ENCODE results near the gene NPC1L1.
"Not testable (repeated sequence)": the region's sequence is repeated elsewhere in the genome, so short reads cannot be mapped to it uniquely, and the experiment has no call there.

NPC1L1 gene

GRCh38 chr7:44506592-44507288, 34.4 kb downstream of the NPC1L1 start:
- not testable (repeated sequence) for DNase-seq (ENCODE audit: low spot score)

DNA sequence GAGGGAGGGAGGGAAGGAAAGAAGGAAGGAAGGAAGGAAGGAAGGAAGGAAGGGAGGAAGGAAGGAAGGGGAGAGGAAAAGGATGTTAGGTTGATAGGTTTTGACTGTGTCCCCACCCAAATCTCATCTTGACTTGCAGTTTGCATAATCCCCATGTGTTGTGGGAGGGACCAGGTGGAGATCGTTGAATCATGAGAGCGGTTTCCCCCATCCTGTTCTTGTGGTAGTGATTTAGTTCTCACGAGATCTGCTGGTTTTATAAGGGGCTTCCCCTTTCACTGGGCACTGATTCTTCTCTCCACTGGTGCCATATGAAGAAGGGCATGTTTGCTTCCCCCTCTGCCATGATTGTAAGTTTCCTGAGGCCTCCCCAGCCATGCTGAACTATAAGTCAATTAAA, 35.5 kb downstream of the NPC1L1 start:
- DNase-seq (ENCODE audit: low spot score), result no peak

DNA sequence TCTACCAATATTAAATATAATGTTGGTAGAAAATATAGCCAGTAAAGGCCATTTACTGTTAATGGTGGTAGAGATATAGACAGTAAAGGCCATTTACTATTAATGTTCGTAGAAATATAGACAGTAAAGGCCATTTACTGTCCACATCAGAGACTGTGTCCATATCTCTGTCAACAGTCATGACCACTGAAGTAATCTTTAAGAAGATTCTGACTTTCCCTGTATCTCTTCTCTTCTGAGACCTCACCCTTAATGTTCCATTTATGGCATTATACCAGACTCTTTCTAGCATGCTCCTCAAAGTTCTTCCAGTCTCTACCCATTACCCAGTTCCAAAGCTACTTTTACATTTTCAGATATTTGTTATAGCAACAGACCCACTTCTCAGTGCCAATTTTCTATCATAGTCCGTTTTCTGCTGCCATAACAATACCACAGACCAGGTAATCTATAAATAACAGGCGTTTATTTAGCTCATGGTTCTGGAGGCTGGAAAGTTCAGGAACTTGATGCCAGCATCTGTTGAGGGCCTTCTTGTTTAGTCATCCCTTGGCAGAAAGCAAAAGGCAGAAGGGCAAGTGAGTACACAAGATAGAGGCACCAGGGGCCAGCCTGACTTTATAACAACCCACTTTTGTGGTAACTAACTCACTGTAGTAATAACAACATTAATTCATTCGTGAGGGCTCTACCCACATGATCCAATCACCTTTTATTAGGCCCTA, 42.7 kb downstream of the NPC1L1 start:
- DNase-seq (ENCODE audit: low spot score), result no peak

GRCh38 chr7:44497155-44498027, 43.7 kb downstream of the NPC1L1 start:
- DNase-seq (ENCODE audit: low spot score), result no peak

- DNase-seq (ENCODE audit: low spot score), result no peak
Observed at GRCh38 chr7:44496385-44496784, 44.7 kb downstream of the NPC1L1 start.

DNA sequence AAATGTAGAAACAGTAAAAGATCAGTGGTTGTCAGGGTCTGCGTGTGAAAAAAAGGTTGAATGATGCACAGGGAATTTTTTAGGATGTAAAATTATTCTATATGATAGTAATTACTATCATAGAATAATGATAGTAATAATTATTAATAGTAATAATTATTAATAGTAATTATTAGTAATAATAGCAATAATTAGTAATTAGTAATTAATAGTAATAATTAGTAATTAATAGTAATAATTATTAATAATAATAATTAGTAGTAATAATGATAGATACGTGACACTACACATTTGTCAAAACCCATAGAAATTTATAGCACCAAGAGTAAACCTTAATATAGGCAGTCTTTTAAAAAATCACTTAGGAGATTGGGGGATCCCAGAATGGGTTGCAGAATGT, 46.2 kb downstream of the NPC1L1 start:
- DNase-seq (ENCODE audit: low spot score), result no peak

DNA sequence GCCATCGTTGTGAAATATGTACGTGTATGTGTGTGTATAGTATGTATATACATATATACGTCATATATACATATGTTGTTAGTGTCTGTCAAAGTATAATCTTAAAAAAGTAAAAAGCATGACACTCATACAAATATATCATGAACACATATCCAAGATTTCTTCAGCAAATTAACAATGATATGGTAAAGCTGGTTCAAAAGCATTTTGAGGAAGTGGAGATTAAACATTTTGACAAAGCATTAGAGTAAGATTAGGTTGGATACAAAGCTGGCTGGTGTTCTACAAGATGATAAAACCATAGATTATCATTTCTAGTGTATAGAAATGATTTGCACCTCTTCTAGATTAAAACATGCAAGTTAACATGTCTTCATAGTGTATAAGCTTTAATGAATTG, 49.9 kb downstream of the NPC1L1 start:
- no peak for DNase-seq (ENCODE audit: low spot score)

GRCh38 chr7:44490351-44491200, 50.6 kb downstream of the NPC1L1 start, which contains the start of gene NUDCD3:
TSS of gene NUDCD3 (minus strand) at chr7:44490658. CDS start at chr7:44490600, 58 bp downstream.
- DNase-seq (ENCODE audit: low spot score), result peak; percentile 94

GRCh38 chr7:44489955-44490350, 51.2 kb downstream of the NPC1L1 start:
- peak; percentile 57 for DNase-seq (ENCODE audit: low spot score)

DNA sequence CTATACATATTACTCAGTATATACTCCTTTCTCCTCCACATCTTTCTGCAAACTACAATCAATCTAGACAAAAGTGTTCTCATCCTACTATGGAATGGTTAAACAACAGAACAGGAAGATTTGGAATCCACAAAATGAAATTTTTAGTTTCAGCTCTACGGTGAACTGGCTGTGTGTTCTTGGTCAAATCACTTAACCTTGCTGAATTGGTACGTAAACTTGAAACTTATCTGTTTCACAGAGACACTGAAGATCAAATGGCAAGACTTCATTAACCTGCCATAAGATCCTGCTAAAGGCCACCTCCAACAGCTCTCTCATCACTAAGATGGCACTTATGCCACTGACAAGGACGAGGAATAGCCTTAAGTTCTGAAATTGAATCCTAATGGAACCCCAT, 52.2 kb downstream of the NPC1L1 start:
- no peak for DNase-seq (ENCODE audit: low spot score)

DNA sequence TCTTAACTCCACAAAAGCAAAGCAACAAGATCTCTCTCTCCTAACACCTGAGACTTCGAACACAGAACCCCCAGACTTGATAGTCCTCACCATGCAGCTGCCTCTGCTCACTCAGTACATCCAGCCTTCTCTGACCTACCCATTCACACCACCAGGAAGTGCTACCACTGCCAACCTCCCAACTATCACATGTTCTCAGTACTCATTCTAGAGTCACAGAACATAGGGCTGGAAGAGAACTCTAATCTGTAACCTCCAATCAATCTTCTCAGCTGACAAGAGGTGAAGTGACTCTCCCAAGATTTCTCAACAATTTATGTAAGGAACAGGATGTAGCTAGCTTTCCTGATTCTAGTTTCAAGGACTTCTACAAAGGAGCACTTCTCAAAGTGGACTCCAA, 54.4 kb downstream of the NPC1L1 start:
- DNase-seq (ENCODE audit: low spot score), result no peak

- no peak for DNase-seq (ENCODE audit: low spot score)
Observed at GRCh38 chr7:44486001-44486400, 55.1 kb downstream of the NPC1L1 start.

- no peak for DNase-seq (ENCODE audit: low spot score)
Observed at GRCh38 chr7:44484482-44485313, 56.4 kb downstream of the NPC1L1 start.

DNA sequence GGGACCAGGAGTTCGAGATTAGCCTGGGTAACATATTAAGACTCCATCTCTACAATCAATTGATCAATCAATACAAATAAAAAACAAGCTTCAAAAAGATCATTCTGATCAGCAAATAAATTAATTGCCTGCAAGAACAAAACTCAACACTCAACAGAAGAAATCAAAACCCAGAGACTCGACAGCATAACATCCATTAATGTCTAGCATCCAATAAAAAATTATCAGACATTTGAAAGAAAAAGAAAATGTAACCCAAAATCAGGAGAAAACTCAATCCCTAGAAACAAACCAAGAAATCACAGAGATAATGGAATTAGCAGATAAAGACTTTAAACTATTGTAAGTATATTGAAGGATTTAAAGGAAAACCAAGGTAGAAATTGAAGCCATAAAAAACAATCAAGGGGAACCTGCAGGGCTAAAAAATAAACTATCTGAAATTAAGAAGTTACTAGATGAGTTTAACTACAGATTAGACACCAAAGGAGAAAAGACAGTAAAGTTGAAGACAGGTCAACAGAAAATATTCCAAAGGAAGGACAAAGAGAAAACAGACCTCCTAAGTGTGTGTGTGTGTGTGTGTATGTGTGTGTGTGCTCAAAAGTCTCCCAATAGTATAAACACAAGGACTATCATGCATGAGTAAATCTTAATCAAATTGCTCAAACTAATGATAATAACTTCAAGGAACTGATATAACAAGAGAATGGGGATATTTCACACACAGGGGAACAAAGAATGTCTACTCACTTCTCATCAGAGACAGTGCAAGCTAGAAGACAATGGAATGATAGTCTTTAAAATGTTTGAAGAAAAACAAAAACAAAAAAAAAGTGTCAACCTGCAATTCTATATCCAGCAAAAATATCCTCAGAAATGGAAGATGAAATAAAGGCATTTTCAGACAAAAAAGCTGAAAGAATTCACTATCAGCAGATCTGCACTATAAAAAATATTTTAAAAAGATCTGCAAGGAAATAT, 58.3 kb downstream of the NPC1L1 start:
- DNase-seq (ENCODE audit: low spot score), result no peak

GRCh38 chr7:44477938-44478337, 63.2 kb downstream of the NPC1L1 start:
- DNase-seq (ENCODE audit: low spot score), result no peak

DNA sequence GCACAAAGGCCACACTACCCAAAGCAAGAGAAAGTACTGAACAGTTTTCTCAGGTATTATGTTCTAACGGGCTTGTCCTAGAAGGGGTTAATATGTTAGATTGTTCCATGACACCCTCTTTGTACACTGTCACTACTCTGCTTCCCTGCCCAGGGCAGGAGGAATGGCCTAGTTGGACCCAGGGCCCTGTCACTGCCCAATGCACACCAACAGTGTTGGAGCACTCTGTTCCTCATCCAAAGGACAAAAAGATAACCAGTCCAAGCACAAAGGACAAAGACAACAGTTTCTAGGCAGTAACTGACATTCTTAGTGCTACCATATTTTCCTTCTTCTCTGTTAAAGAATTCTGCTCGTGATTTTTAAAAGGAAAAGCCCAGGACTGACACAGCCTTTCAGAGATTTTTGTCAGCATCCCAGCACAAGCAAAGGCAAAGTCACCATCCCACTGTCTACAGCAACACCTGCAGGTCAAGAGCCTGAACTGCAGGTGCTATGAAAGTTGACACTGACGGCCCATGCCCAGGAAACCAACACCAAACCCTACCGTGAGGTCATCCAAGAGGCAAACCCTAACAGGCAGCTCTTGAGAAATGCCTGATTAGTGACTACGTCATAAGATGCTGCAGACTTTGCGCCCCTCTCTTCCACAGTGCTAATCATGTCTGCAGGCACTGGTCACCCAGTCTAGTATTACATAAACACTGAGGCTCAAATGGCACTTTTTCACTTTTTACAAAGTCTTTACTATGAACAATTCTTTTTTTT, 63.9 kb downstream of the NPC1L1 start:
- DNase-seq (ENCODE audit: low spot score), result peak; percentile 37

- no peak for DNase-seq (ENCODE audit: low spot score)
Observed at GRCh38 chr7:44476313-44476712, 64.8 kb downstream of the NPC1L1 start.

GRCh38 chr7:44473295-44473694, 67.8 kb downstream of the NPC1L1 start:
- DNase-seq (ENCODE audit: low spot score), result peak; percentile 15

GRCh38 chr7:44472843-44473242, 68.3 kb downstream of the NPC1L1 start:
- no peak for DNase-seq (ENCODE audit: low spot score)

Measured in LoVo (cell line).